HCT116 (cell line): ENCODE data around the gene RBM39. TPM values are rescaled to one million over a fixed set of nuclear protein-coding genes. Genes with fewer than 3 reads are reported as not detected.
A peak's percentile ranks its signal among the peaks of the same experiment; 100 is the strongest.

Experiments
- ATAC-seq: fragments of 200-7000 bp; cut with Tn5 transposase; 2 replicates; pipeline ENCODE4 v1.9.1; 2020; ENCODE audit warnings: mild to moderate bottlenecking, moderate library complexity
- BruUV-seq: library from RNA; stranded (reverse); fragments of 400-500 nt; replicated peaks from 2 replicates; lab custom pipeline; 2021; lab: Mats Ljungman, UMichigan
- CTCF ChIA-PET: fragments of 300-600 bp; sonication (Branson Sonifier 250); formaldehyde crosslinking; loops from one replicate; lab custom pipeline; 2021; ENCODE audit warnings: antibody characterized with exemption; lab: Charles Lee
- POLR2A ChIA-PET: fragments of 300-600, 350-600 bp; sonication (Branson Sonifier 250); formaldehyde crosslinking; loops from one replicate; lab custom pipeline; 2021; ENCODE audit warnings: antibody characterized with exemption; lab: Charles Lee
- RAD21 ChIA-PET, 2 experiments: fragments of 300-600 bp; sonication (Branson Sonifier 250); formaldehyde crosslinking; loops; one replicate each; lab custom pipeline; 2023; ENCODE audit warnings: low total read pairs in 2 of 2; ENCODE audit not compliant: uncharacterized antibody in 2 of 2, unreplicated experiment in 2 of 2, low non-redundant PET in 1 of 2; lab: Charles Lee
- DNase-seq: peaks from one replicate; pipeline ENCODE4 v3.0.0-alpha.2; 2010; ENCODE audit warnings: low read depth, low spot score
- H2AFZ ChIP-seq: fragments of 200-600 bp; shearing (Covaris generic), sonication (generic); 2 replicates; pipeline ENCODE4 v1.6.1; 2017; ENCODE audit warnings: low read depth, mixed run types, mixed read lengths, antibody characterized with exemption, low read length; ENCODE audit not compliant: poor library complexity, severe bottlenecking
- H3K27ac ChIP-seq: 2 replicates; pipeline ENCODE4 v1.5.1; 2012; ENCODE audit warnings: low read depth, low read length
- H3K27me3 ChIP-seq: fragments of 200-600 bp; sonication (generic); 2 replicates; pipeline ENCODE4 v1.6.1; 2016; ENCODE audit warnings: mixed run types, low read length, mixed read lengths; ENCODE audit not compliant: insufficient read depth
- H3K36me3 ChIP-seq, 2 experiments: fragments of 200-500 bp in 1 of 2; fragments of 200-600 bp in 1 of 2; sonication (Bioruptor generic) in 1 of 2; sonication (generic) in 1 of 2; 2 replicates each; pipeline versions ENCODE4 v1.5.1 to v1.6.1; 2014 to 2016; ENCODE audit warnings: low read length in 2 of 2, inconsistent platforms in 1 of 2, mixed read lengths in 1 of 2, mixed run types in 1 of 2; ENCODE audit not compliant: insufficient read depth in 2 of 2, control insufficient read depth in 1 of 2
- H3K4me1 ChIP-seq, 2 experiments: fragments of 200-600 bp in 1 of 2; sonication (generic) in 1 of 2; 2 replicates each; pipeline versions ENCODE4 v1.5.1 to v1.6.1; 2012 to 2017; ENCODE audit warnings: low read length in 2 of 2, inconsistent platforms in 1 of 2, mild to moderate bottlenecking in 1 of 2, mixed read lengths in 1 of 2, mixed run types in 1 of 2, moderate library complexity in 1 of 2; ENCODE audit not compliant: insufficient read depth in 2 of 2, control insufficient read depth in 1 of 2
- H3K4me2 ChIP-seq: fragments of 200-600 bp; sonication (generic); 2 replicates; pipeline ENCODE4 v1.6.1; 2017; ENCODE audit warnings: mixed run types, low read length, mixed read lengths
- H3K4me3 ChIP-seq, 2 experiments: fragments of 200-600 bp in 1 of 2; sonication (generic) in 1 of 2; replicated peaks in 1 of 2; 2 replicates each; pipeline ENCODE4 v1.5.1; 2011 to 2016; ENCODE audit warnings: low read length in 2 of 2, control low read depth in 1 of 2, low read depth in 1 of 2, mild to moderate bottlenecking in 1 of 2, mixed read lengths in 1 of 2, mixed run types in 1 of 2
- H3K79me2 ChIP-seq: fragments of 200-600 bp; sonication (generic); 2 replicates; pipeline ENCODE4 v1.6.1; 2017; ENCODE audit warnings: mild to moderate bottlenecking, mixed run types, low read length, moderate library complexity, mixed read lengths; ENCODE audit not compliant: insufficient read depth
- H3K9ac ChIP-seq: fragments of 200-600 bp; sonication (generic); 2 replicates; pipeline ENCODE4 v1.6.1; 2016; ENCODE audit warnings: low read length, mixed read lengths
- H3K9me2 ChIP-seq: fragments of 200-600 bp; sonication (generic), shearing (Covaris generic); 2 replicates; pipeline ENCODE4 v1.6.1; 2017; ENCODE audit warnings: mixed run types, mild to moderate bottlenecking, moderate library complexity; ENCODE audit not compliant: insufficient read depth
- H3K9me3 ChIP-seq, 2 experiments: fragments of 200-500 bp in 1 of 2; fragments of 200-600 bp in 1 of 2; sonication (Bioruptor generic) in 1 of 2; sonication (generic) in 1 of 2; 2 replicates each; pipeline ENCODE4 v1.6.1; 2014 to 2017; ENCODE audit warnings: low read length in 2 of 2, mixed read lengths in 2 of 2, inconsistent platforms in 1 of 2, low read depth in 1 of 2, mild to moderate bottlenecking in 1 of 2, mixed run types in 1 of 2, moderate library complexity in 1 of 2; ENCODE audit not compliant: control insufficient read depth in 1 of 2, insufficient read depth in 1 of 2
- H4K20me1 ChIP-seq: fragments of 200-600 bp; sonication (generic), shearing (Covaris generic); 2 replicates; pipeline ENCODE4 v1.6.1; 2017; ENCODE audit warnings: mixed run types, mild to moderate bottlenecking, moderate library complexity; ENCODE audit not compliant: insufficient read depth
- CBX3 ChIP-seq: IDR thresholded peaks from 2 replicates; pipeline ENCODE4 v1.6.1; 2012; ENCODE audit warnings: low read depth
- CEBPB ChIP-seq: IDR thresholded peaks from 2 replicates; pipeline ENCODE4 v1.6.1; 2012; ENCODE audit warnings: low read depth
- EGR1 ChIP-seq: IDR thresholded peaks from 2 replicates; pipeline ENCODE4 v1.6.1; 2012; ENCODE audit warnings: low read depth
- EZH2 ChIP-seq: fragments of 200-600 bp; sonication (generic); IDR thresholded peaks from 2 replicates; pipeline ENCODE4 v1.6.1; 2017; ENCODE audit warnings: antibody characterized with exemption, mixed run types
- FOSL1 ChIP-seq: IDR thresholded peaks from 2 replicates; pipeline ENCODE4 v1.6.1; 2012; ENCODE audit warnings: low read depth
- JUND ChIP-seq: IDR thresholded peaks from 2 replicates; pipeline ENCODE4 v1.6.1; 2012
- POLR2A ChIP-seq: IDR thresholded peaks from 2 replicates; pipeline ENCODE4 v1.7.0; 2011; ENCODE audit warnings: borderline replicate concordance; ENCODE audit not compliant: insufficient read depth, insufficient read length; ENCODE audit errors: extremely low read depth
- RAD21 ChIP-seq: IDR thresholded peaks from 2 replicates; pipeline ENCODE4 v1.6.1; 2012; ENCODE audit warnings: low read depth, mild to moderate bottlenecking
- SIN3A ChIP-seq: IDR thresholded peaks from 2 replicates; pipeline ENCODE4 v1.6.1; 2012; ENCODE audit warnings: low read depth
- SP1 ChIP-seq: IDR thresholded peaks from 2 replicates; pipeline ENCODE4 v1.6.1; 2012; ENCODE audit warnings: low read depth
- TCF7L2 ChIP-seq: IDR thresholded peaks from 2 replicates; pipeline ENCODE4 v1.7.0; 2011; ENCODE audit warnings: borderline replicate concordance, inconsistent platforms; ENCODE audit not compliant: insufficient read depth, insufficient read length; ENCODE audit errors: extremely low read depth
- YY1 ChIP-seq: IDR thresholded peaks from 2 replicates; pipeline ENCODE4 v1.6.1; 2011; ENCODE audit warnings: low read length, low read depth, moderate library complexity, mild to moderate bottlenecking; ENCODE audit not compliant: insufficient replicate concordance; ENCODE audit errors: extremely low read depth
- ZFX ChIP-seq: fragments of 450-650 bp; IDR thresholded peaks from 2 replicates; pipeline ENCODE4 v1.6.1; 2017
- ZNF274 ChIP-seq: fragments of 200-500 bp; sonication (Bioruptor generic); IDR thresholded peaks from 2 replicates; pipeline ENCODE4 v1.6.1; 2014; ENCODE audit warnings: mild to moderate bottlenecking, low read depth, low read length, inconsistent platforms
- intact Hi-C: fragments of 100-400 bp; cut with micrococcal nuclease; formaldehyde crosslinking; loops from 2 replicates; pipeline ENCODE4 v1.10.0; 2022
- total RNA-seq: library from RNA; stranded (reverse); gene quantifications from one replicate; pipeline ENCODE4 v1.2.1, GENCODE V29; 2021; ENCODE audit not compliant: unreplicated experiment
- TF ChIP-seq, protein P1 (sequence below): IDR thresholded peaks from 2 replicates; pipeline ENCODE4 v1.6.1; 2011; ENCODE audit warnings: mild to moderate bottlenecking, low read length, moderate library complexity; ENCODE audit not compliant: insufficient replicate concordance; ENCODE audit errors: extremely low read depth
- TF ChIP-seq, protein P2 (sequence below): IDR thresholded peaks from 2 replicates; pipeline ENCODE4 v1.6.1; 2012
- TF ChIP-seq, protein P3 (sequence below): IDR thresholded peaks from 2 replicates; pipeline ENCODE4 v1.6.1; 2012; ENCODE audit warnings: low read depth
- TF ChIP-seq, protein P4 (sequence below), 3 experiments: fragments of 200-600 bp in 1 of 3; sonication (generic) in 1 of 3; IDR thresholded peaks in 2 of 3; conservative IDR thresholded peaks in 1 of 3; 2 replicates each; pipeline ENCODE4 v1.5.1; 2012 to 2017; ENCODE audit warnings: low read depth in 2 of 3, low read length in 2 of 3, antibody characterized with exemption in 1 of 3, borderline replicate concordance in 1 of 3, control low read depth in 1 of 3, mild to moderate bottlenecking in 1 of 3, mixed read lengths in 1 of 3, mixed run types in 1 of 3, moderate library complexity in 1 of 3; ENCODE audit not compliant: insufficient read depth in 1 of 3

RBM39 gene
- total RNA-seq, 1 experiment from 2014 or later, result 234 TPM

DNA sequence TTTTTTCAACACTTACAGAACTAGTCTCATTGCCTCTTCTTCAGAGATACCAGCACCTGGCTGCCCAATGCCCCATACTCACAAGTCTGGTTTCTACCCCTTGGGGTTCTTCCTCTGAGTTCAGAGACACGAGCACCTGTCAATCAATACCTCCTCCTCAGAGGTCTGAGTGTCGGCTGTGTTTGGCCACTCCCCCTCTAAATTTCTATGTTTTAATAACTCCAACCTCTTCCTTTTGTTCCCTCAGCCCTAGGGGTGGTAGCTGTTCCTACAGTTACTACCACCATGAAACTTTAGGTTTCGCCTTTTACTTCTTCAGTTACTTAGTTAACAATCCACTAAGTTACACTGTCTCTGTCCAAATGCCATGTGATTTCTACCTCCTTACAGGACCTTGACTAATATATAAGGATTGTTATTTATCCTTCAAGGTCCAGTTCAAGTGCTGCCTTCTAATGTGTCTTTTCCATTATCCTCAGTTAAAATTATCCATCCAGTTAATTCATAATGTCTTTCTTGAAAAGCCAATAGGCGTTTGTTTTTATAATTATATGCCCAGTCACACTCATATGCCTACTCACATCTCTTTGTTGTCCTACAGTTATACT lies 15.1 kb upstream of the RBM39 start:
- no peaks in the 10 kb centered on the region for H4K20me1 ChIP-seq
- no peak for TF ChIP-seq JUND
- TF ChIP-seq EZH2, result no peak
- TF ChIP-seq ZFX, result no peak
- TF ChIP-seq, protein P1, sequence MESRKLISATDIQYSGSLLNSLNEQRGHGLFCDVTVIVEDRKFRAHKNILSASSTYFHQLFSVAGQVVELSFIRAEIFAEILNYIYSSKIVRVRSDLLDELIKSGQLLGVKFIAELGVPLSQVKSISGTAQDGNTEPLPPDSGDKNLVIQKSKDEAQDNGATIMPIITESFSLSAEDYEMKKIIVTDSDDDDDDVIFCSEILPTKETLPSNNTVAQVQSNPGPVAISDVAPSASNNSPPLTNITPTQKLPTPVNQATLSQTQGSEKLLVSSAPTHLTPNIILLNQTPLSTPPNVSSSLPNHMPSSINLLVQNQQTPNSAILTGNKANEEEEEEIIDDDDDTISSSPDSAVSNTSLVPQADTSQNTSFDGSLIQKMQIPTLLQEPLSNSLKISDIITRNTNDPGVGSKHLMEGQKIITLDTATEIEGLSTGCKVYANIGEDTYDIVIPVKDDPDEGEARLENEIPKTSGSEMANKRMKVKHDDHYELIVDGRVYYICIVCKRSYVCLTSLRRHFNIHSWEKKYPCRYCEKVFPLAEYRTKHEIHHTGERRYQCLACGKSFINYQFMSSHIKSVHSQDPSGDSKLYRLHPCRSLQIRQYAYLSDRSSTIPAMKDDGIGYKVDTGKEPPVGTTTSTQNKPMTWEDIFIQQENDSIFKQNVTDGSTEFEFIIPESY, result no peak
- TF ChIP-seq ZNF274, result no peak
- TF ChIP-seq YY1, result no peak
- no peak for TF ChIP-seq SP1
- TF ChIP-seq, protein P2, sequence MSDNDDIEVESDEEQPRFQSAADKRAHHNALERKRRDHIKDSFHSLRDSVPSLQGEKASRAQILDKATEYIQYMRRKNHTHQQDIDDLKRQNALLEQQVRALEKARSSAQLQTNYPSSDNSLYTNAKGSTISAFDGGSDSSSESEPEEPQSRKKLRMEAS, result no peak
- TF ChIP-seq CEBPB, result no peak
- TF ChIP-seq, protein P3, sequence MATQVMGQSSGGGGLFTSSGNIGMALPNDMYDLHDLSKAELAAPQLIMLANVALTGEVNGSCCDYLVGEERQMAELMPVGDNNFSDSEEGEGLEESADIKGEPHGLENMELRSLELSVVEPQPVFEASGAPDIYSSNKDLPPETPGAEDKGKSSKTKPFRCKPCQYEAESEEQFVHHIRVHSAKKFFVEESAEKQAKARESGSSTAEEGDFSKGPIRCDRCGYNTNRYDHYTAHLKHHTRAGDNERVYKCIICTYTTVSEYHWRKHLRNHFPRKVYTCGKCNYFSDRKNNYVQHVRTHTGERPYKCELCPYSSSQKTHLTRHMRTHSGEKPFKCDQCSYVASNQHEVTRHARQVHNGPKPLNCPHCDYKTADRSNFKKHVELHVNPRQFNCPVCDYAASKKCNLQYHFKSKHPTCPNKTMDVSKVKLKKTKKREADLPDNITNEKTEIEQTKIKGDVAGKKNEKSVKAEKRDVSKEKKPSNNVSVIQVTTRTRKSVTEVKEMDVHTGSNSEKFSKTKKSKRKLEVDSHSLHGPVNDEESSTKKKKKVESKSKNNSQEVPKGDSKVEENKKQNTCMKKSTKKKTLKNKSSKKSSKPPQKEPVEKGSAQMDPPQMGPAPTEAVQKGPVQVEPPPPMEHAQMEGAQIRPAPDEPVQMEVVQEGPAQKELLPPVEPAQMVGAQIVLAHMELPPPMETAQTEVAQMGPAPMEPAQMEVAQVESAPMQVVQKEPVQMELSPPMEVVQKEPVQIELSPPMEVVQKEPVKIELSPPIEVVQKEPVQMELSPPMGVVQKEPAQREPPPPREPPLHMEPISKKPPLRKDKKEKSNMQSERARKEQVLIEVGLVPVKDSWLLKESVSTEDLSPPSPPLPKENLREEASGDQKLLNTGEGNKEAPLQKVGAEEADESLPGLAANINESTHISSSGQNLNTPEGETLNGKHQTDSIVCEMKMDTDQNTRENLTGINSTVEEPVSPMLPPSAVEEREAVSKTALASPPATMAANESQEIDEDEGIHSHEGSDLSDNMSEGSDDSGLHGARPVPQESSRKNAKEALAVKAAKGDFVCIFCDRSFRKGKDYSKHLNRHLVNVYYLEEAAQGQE, result no peak
- TF ChIP-seq CBX3, result no peak
- TF ChIP-seq RAD21, result no peak
- TF ChIP-seq EGR1, result no peak
- TF ChIP-seq, protein P4, sequence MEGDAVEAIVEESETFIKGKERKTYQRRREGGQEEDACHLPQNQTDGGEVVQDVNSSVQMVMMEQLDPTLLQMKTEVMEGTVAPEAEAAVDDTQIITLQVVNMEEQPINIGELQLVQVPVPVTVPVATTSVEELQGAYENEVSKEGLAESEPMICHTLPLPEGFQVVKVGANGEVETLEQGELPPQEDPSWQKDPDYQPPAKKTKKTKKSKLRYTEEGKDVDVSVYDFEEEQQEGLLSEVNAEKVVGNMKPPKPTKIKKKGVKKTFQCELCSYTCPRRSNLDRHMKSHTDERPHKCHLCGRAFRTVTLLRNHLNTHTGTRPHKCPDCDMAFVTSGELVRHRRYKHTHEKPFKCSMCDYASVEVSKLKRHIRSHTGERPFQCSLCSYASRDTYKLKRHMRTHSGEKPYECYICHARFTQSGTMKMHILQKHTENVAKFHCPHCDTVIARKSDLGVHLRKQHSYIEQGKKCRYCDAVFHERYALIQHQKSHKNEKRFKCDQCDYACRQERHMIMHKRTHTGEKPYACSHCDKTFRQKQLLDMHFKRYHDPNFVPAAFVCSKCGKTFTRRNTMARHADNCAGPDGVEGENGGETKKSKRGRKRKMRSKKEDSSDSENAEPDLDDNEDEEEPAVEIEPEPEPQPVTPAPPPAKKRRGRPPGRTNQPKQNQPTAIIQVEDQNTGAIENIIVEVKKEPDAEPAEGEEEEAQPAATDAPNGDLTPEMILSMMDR (IDR thresholded peaks at IDR 0.05 in 2 of 3, conservative IDR thresholded peaks at IDR 0.05 in 1 of 3; ENCODE audit: borderline replicate concordance in 1 of 3, insufficient read depth in 1 of 3, low read depth in 2 of 3, low read length in 2 of 3), result no peak
- TF ChIP-seq SIN3A, result no peak
- no peak for TF ChIP-seq POLR2A
- no peak for TF ChIP-seq TCF7L2
- no peak for TF ChIP-seq FOSL1
- TF ChIP-seq, all 23 proteins: peak for 0
- no peak overlapping the region for H3K4me3 ChIP-seq
- peak overlapping the region; percentile 41 for H2AFZ ChIP-seq
- no peak overlapping the region for H3K27ac ChIP-seq
- peak overlapping the region; percentile 1; the same call in 1 of the 2 replicates for H3K4me2 ChIP-seq
- H3K9me3 ChIP-seq, result no peaks in the 10 kb centered on the region
- ChIA-PET CTCF (no interaction called here), POLR2A (interaction anchor here (1.5 kb wide), 1 partner anchor 15 kb away, joined by 5 read pairs; the partner anchor contains the start of gene RBM39), RAD21 (no interaction called here)
- H3K27me3 ChIP-seq, result no peaks in the 10 kb centered on the region
- no peak overlapping the region for H3K9ac ChIP-seq
- H3K4me1 ChIP-seq, result peaks cover 2 to 19% of the 10 kb centered on the region in 2 experiments; a peak in 2 of 4 replicates
- no peaks in the 10 kb centered on the region for H3K9me2 ChIP-seq
- intact Hi-C loops, result no loop called here
- DNase-seq (no peak), ATAC-seq (peak; percentile 82)
- no TSS peak for BruUV-seq
- H3K79me2 ChIP-seq, result no peaks in the 10 kb centered on the region
- H3K36me3 ChIP-seq, result no peaks in the 10 kb centered on the region
